ENCODE measurements around the gene TTC39A. TPM values are rescaled to one million over a fixed set of nuclear protein-coding genes. Genes with fewer than 3 reads are reported as not detected.

Gene TTC39A
- total and polyA plus RNA-seq, 2 donors (not counting 1 experiment from before 2014, with no cell fraction given), result not detected

GRCh38 chr1:51322417-51323101 lies 7.8 kb downstream of the TTC39A start:
- WGBS (ENCODE audit: insufficient coverage), result 89% methylated on average over 1 of the region's 4 CpGs
- intact Hi-C loops (cut with micrococcal nuclease), result no loop called here
- CTCF ChIA-PET, result interaction anchor here (1.0 kb wide), 1 partner anchor 26 kb away, joined by 3 read pairs; no protein-coding TSS in a partner anchor

DNA sequence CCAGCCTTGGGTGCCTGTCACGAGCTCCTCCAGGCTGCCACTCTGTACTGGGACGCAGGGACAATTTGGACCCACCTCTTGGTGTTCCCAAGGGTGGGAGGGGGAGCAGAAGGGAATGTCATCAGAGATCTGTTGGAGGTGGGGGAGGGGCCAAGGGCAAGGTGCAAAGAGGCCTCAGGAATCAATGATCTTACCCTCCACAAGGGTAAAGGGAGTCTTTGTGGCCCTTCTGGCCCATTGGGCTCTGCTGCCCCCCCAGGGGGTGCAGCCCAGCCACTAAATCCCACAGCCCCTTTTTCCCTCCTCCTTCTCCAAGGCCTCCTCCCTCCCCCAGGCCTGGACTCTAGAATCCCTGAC lies 8.5 kb downstream of the TTC39A start:
- no peaks in the 10 kb centered on the region for H3K9me3 Mint-ChIP-seq (ENCODE audit: insufficient read depth)
- no peak overlapping the region for H3K4me3 Mint-ChIP-seq
- Histone ChIP-seq H3K4me2 (replicated peaks; ENCODE audit: low read depth, low read length, poor library complexity, severe bottlenecking) (no peak overlapping the region), H4K20me1 (ENCODE audit: control insufficient read depth, insufficient read depth, low read length, poor library complexity, severe bottlenecking) (no peaks in the 10 kb centered on the region), H3K4me1 (ENCODE audit: control insufficient read depth in 2 of 2, insufficient read depth in 2 of 2, low read length in 2 of 2) (no peaks in the 10 kb centered on the region), H3K9me3 (ENCODE audit: control extremely low read depth in 1 of 3, control insufficient read depth in 2 of 3, insufficient read depth in 1 of 3, low read length in 2 of 3) (no peaks in the 10 kb centered on the region), H3K9ac (ENCODE audit: low read length) (no peak overlapping the region), H3K79me2 (ENCODE audit: control insufficient read depth, insufficient read depth, low read length) (no peaks in the 10 kb centered on the region), H2AFZ (ENCODE audit: insufficient read depth, low read depth, low read length, poor library complexity, severe bottlenecking) (no peak overlapping the region), H3K27me3 (replicated peaks in 1 of 4; ENCODE audit: control extremely low read depth in 1 of 4, control insufficient read depth in 3 of 4, insufficient read depth in 4 of 4, low read length in 3 of 4) (peaks cover 0 to under 1% (median 0%) of the 10 kb centered on the region in 4 experiments), H3K36me3 (replicated peaks in 1 of 2; ENCODE audit: control extremely low read depth in 1 of 2, control insufficient read depth in 1 of 2, extremely low read depth in 1 of 2, insufficient read depth in 2 of 2, low read length in 1 of 2) (no peaks in the 10 kb centered on the region), H3K27ac (ENCODE audit: low read length in 2 of 2) (no peak overlapping the region), H3K4me3 (ENCODE audit: control extremely low read depth in 1 of 5, extremely low read depth in 1 of 5, insufficient read depth in 1 of 5, low read depth in 2 of 5, low read length in 4 of 5) (no peak overlapping the region)
- ChIA-PET CTCF (interaction anchor here (1.0 kb wide), 1 partner anchor 25 kb away, joined by 3 read pairs; no protein-coding TSS in a partner anchor), POLR2A (no interaction called here)
- intact Hi-C loops (cut with micrococcal nuclease), result no loop called here
- ATAC-seq (ENCODE audit: low read depth) (no peak), DNase-seq (no peak)
- no peaks in the 10 kb centered on the region for H3K27me3 Mint-ChIP-seq
- WGBS (ENCODE audit: insufficient coverage), result no CpG with 5 or more reads among the region's 2 CpGs
- TF ChIP-seq EZH2 (IDR thresholded peaks at IDR 0.05; ENCODE audit: borderline replicate concordance, insufficient read depth, low read depth, low read length, poor library complexity, severe bottlenecking), result no peak
- TF ChIP-seq, protein P1, sequence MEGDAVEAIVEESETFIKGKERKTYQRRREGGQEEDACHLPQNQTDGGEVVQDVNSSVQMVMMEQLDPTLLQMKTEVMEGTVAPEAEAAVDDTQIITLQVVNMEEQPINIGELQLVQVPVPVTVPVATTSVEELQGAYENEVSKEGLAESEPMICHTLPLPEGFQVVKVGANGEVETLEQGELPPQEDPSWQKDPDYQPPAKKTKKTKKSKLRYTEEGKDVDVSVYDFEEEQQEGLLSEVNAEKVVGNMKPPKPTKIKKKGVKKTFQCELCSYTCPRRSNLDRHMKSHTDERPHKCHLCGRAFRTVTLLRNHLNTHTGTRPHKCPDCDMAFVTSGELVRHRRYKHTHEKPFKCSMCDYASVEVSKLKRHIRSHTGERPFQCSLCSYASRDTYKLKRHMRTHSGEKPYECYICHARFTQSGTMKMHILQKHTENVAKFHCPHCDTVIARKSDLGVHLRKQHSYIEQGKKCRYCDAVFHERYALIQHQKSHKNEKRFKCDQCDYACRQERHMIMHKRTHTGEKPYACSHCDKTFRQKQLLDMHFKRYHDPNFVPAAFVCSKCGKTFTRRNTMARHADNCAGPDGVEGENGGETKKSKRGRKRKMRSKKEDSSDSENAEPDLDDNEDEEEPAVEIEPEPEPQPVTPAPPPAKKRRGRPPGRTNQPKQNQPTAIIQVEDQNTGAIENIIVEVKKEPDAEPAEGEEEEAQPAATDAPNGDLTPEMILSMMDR (IDR thresholded peaks at IDR 0.05), result no peak
- H3K27ac Mint-ChIP-seq, result no peak overlapping the region
- no peaks in the 10 kb centered on the region for H3K4me1 Mint-ChIP-seq

More at GRCh38 chr1:51322417-51323101, 7.8 kb downstream of the TTC39A start:
- no peaks in the 10 kb centered on the region for H3K79me2 ChIP-seq (ENCODE audit: control insufficient read depth, insufficient read depth, low read length)
- H3K27ac Mint-ChIP-seq, result no peak overlapping the region
- no peak overlapping the region for H3K4me3 Mint-ChIP-seq
- ATAC-seq (ENCODE audit: low read depth) (no peak), DNase-seq (no peak)
- H3K9me3 ChIP-seq (ENCODE audit: control extremely low read depth in 1 of 3, control insufficient read depth in 2 of 3, insufficient read depth in 1 of 3, low read length in 2 of 3), result no peaks in the 10 kb centered on the region
- H3K36me3 ChIP-seq (replicated peaks in 1 of 2; ENCODE audit: control extremely low read depth in 1 of 2, control insufficient read depth in 1 of 2, extremely low read depth in 1 of 2, insufficient read depth in 2 of 2, low read length in 1 of 2), result no peaks in the 10 kb centered on the region
- H3K4me1 Mint-ChIP-seq, result no peaks in the 10 kb centered on the region
- peaks cover 3% of the 10 kb centered on the region for H3K27me3 Mint-ChIP-seq
- no peaks in the 10 kb centered on the region for H4K20me1 ChIP-seq (ENCODE audit: control insufficient read depth, insufficient read depth, low read length, poor library complexity, severe bottlenecking)
- no peak for TF ChIP-seq EZH2 (IDR thresholded peaks at IDR 0.05; ENCODE audit: borderline replicate concordance, insufficient read depth, low read depth, low read length, poor library complexity, severe bottlenecking)
- TF ChIP-seq, protein P1 (IDR thresholded peaks at IDR 0.05), result no peak
- H3K27ac ChIP-seq (ENCODE audit: low read length in 2 of 2), result no peak overlapping the region
- H3K4me1 ChIP-seq (ENCODE audit: control insufficient read depth in 2 of 2, insufficient read depth in 2 of 2, low read length in 2 of 2), result no peaks in the 10 kb centered on the region
- H3K9me3 Mint-ChIP-seq (ENCODE audit: insufficient read depth), result no peaks in the 10 kb centered on the region
- H3K4me2 ChIP-seq (replicated peaks; ENCODE audit: low read depth, low read length, poor library complexity, severe bottlenecking), result no peak overlapping the region
- POLR2A ChIA-PET, result no interaction called here
- H3K27me3 ChIP-seq (replicated peaks in 1 of 4; ENCODE audit: control extremely low read depth in 1 of 4, control insufficient read depth in 3 of 4, insufficient read depth in 4 of 4, low read length in 3 of 4), result peaks cover 0 to 2% (median 0%) of the 10 kb centered on the region in 4 experiments
- H2AFZ ChIP-seq (ENCODE audit: insufficient read depth, low read depth, low read length, poor library complexity, severe bottlenecking), result no peak overlapping the region
- no peak overlapping the region for H3K4me3 ChIP-seq (ENCODE audit: control extremely low read depth in 1 of 5, extremely low read depth in 1 of 5, insufficient read depth in 1 of 5, low read depth in 2 of 5, low read length in 4 of 5)
- H3K9ac ChIP-seq (ENCODE audit: low read length), result no peak overlapping the region
